HepG2 (cell line): Measurements from ENCODE around the gene LENEP. TPM values are rescaled to one million over a fixed set of nuclear protein-coding genes. Genes with fewer than 3 reads are reported as not detected.

ENCODE experiments used
- CENPX ChIP-seq: sonication (generic); formaldehyde crosslinking; IDR thresholded peaks from 2 replicates; pipeline ENCODE4 v1.9.0; 2021; ENCODE audit warnings: mild to moderate bottlenecking, missing genetic modification reagents, moderate library complexity
- DZIP1 ChIP-seq: sonication (generic); formaldehyde crosslinking; IDR thresholded peaks from 2 replicates; pipeline ENCODE4 v1.5.0; 2020; ENCODE audit warnings: mild to moderate bottlenecking, missing genetic modification reagents
- ELF1 ChIP-seq: sonication (generic); formaldehyde crosslinking; IDR thresholded peaks from 2 replicates; pipeline ENCODE4 v1.4.0; 2020; ENCODE audit warnings: missing genetic modification reagents
- GATA4 ChIP-seq: sonication (generic); IDR thresholded peaks from 2 replicates; pipeline ENCODE4 v1.6.1; 2016; ENCODE audit warnings: antibody characterized with exemption, low read depth, borderline replicate concordance
- MED8 ChIP-seq: sonication (generic); formaldehyde crosslinking; IDR thresholded peaks from 2 replicates; pipeline ENCODE4 v1.8.1; 2023; ENCODE audit warnings: mild to moderate bottlenecking, missing genetic modification reagents; ENCODE audit not compliant: insufficient replicate concordance
- NCOA2 ChIP-seq: sonication (generic); formaldehyde crosslinking; IDR thresholded peaks from 2 replicates; pipeline ENCODE4 v1.8.0; 2022; ENCODE audit warnings: inconsistent platforms
- NFYB ChIP-seq: sonication (generic); formaldehyde crosslinking; IDR thresholded peaks from 2 replicates; pipeline ENCODE4 v1.4.0; 2020; ENCODE audit warnings: missing genetic modification reagents
- PBX2 ChIP-seq: IDR thresholded peaks from 2 replicates; pipeline ENCODE4 v1.6.1; 2016; ENCODE audit warnings: control low read depth
- PPARG ChIP-seq: conservative IDR thresholded peaks from 2 replicates; pipeline ENCODE4 v1.6.1; 2016; ENCODE audit warnings: missing biosample characterization, missing genetic modification reagents
- RNF219 ChIP-seq: sonication (generic); formaldehyde crosslinking; IDR thresholded peaks from 2 replicates; pipeline ENCODE4 v1.5.0; 2020; ENCODE audit warnings: mild to moderate bottlenecking, missing genetic modification reagents
- SAP130 ChIP-seq: IDR thresholded peaks from 2 replicates; pipeline ENCODE4 v1.6.1; 2016; ENCODE audit warnings: low read depth
- TAF1 ChIP-seq: sonication (generic); formaldehyde crosslinking; IDR thresholded peaks from 2 replicates; pipeline ENCODE4 v1.4.0; 2020; ENCODE audit warnings: missing genetic modification reagents
- ZKSCAN8 ChIP-seq: IDR thresholded peaks from 2 replicates; pipeline ENCODE4 v1.6.1; 2016; ENCODE audit warnings: borderline replicate concordance, missing genetic modification reagents, missing compliant biosample characterization
- ZNF180 ChIP-seq: sonication (generic); formaldehyde crosslinking; IDR thresholded peaks from 2 replicates; pipeline ENCODE4 v1.4.0; 2020; ENCODE audit warnings: low read depth, missing genetic modification reagents, borderline replicate concordance
- ZNF414 ChIP-seq: sonication (generic); formaldehyde crosslinking; IDR thresholded peaks from 2 replicates; pipeline ENCODE4 v1.5.0; 2020; ENCODE audit warnings: missing genetic modification reagents
- ZNF556 ChIP-seq: sonication (generic); formaldehyde crosslinking; IDR thresholded peaks from 2 replicates; pipeline ENCODE4 v1.4.0; 2020; ENCODE audit warnings: mild to moderate bottlenecking, missing genetic modification reagents, borderline replicate concordance
- ZNF567 ChIP-seq: sonication (generic); formaldehyde crosslinking; IDR thresholded peaks from 2 replicates; pipeline ENCODE4 v1.8.1; 2023; ENCODE audit warnings: mild to moderate bottlenecking, missing genetic modification reagents, borderline replicate concordance
- ZNF670 ChIP-seq: sonication (generic); formaldehyde crosslinking; IDR thresholded peaks from 2 replicates; pipeline ENCODE4 v1.8.0; 2022; ENCODE audit warnings: mild to moderate bottlenecking, missing genetic modification reagents, borderline replicate concordance
- ZSCAN30 ChIP-seq: sonication (generic); formaldehyde crosslinking; IDR thresholded peaks from 2 replicates; pipeline ENCODE4 v1.5.0; 2020; ENCODE audit warnings: mild to moderate bottlenecking, missing genetic modification reagents
- polyA plus RNA-seq, 8 experiments: library from polyadenylated mRNA; depleted of rRNA in 3 of 8; stranded (reverse) in 7 of 8; unstranded in 1 of 8; fragments of >200 nt; fragmentation: Illumina TruSeq in 4 of 8; extraction: Trizol in 4 of 8; gene quantifications; 2 replicates each; pipeline versions ENCODE4 v1.2.1 to v1.2.3, GENCODE V29; 2011 to 2016; ENCODE audit warnings: low read depth in 4 of 8, missing spikeins in 1 of 8, mixed read lengths in 1 of 8; ENCODE audit not compliant: insufficient read depth in 1 of 8
- total RNA-seq, 5 experiments: library from RNA; depleted of rRNA; stranded (reverse); fragments of >200 nt; fragmentation: Illumina TruSeq; extraction: Trizol; gene quantifications; 2 replicates each; pipeline ENCODE4 v1.2.3, GENCODE V29; 2016; ENCODE audit warnings: low read depth in 1 of 5

The LENEP gene
- total and polyA plus RNA-seq, 2 of the 13 experiments (the other 11 are each of a cell fraction or from before 2014, with no cell fraction given) = 0.29 TPM; not detected in 1

- TF ChIP-seq PPARG (CRISPR knock-in tag) = 0 out of 2 replicates have a peak, but pooled peaks have one; percentile 40
- no peak for TF ChIP-seq DZIP1 (CRISPR knock-in tag)
- no peak for TF ChIP-seq RNF219 (CRISPR knock-in tag)
- TF ChIP-seq ZNF180 (CRISPR knock-in tag) = no peak
- no peak for TF ChIP-seq ZNF567 (CRISPR knock-in tag)
- TF ChIP-seq ZNF414 = no peak
- no peak for TF ChIP-seq PBX2 (CRISPR knock-in tag)
- TF ChIP-seq ELF1 (CRISPR knock-in tag) = no peak
- TF ChIP-seq NCOA2 (CRISPR knock-in tag) = no peak
- no peak for TF ChIP-seq ZNF670 (CRISPR knock-in tag)
- peak; percentile 66; the same call in 1 of the 2 replicates for TF ChIP-seq TAF1 (CRISPR knock-in tag)
- no peak for TF ChIP-seq ZKSCAN8
- TF ChIP-seq CENPX = no peak
- TF ChIP-seq MED8 (CRISPR knock-in tag) = no peak
- peak; percentile 72 for TF ChIP-seq SAP130 (CRISPR knock-in tag)
- no peak for TF ChIP-seq GATA4
- TF ChIP-seq ZNF556 = no peak
- no peak for TF ChIP-seq ZSCAN30 (CRISPR knock-in tag)
- TF ChIP-seq NFYB (CRISPR knock-in tag) = peak; percentile 67
Measured at GRCh38 chr1:154970631-154971340, 22.6 kb upstream of the LENEP start, which contains the start of gene SHC1 (continued).
